GM18861 (cell line): ENCODE results near the gene CAMTA1.

Experiments used
- ATAC-seq: cut with Tn5 transposase; IDR thresholded peaks from one replicate; pipeline ENCODE4 v1.9.1; 2021; ENCODE audit not compliant: unreplicated experiment

The CAMTA1 gene

GRCh38 chr1:7572654-7573152 lies 787.4 kb downstream of the CAMTA1 start:
- no peak for ATAC-seq

DNA sequence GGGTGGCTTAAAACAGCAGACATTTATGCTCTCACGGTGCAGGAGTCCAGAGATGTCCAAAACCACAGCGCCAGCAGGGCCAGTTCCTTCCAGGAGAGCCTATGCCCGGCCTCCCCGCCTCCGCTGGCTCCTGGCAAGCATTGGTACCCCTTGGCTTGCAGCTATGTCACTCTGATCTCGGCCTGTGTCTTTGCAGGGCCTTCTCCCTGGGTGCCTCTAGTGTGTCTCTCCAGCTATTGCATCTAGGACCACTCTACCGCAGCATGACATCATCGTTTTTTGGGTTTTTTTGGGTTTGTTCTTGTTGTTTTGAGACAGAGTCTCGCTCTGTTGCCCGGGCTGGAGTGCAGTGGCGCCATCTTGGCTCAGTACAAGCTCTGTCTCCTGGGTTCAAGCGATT lies 788.2 kb downstream of the CAMTA1 start:
- ATAC-seq, result no peak

GRCh38 chr1:7574121-7575040 lies 789.1 kb downstream of the CAMTA1 start:
- no peak for ATAC-seq

- no peak for ATAC-seq
Measured at GRCh38 chr1:7575041-7575400, 789.8 kb downstream of the CAMTA1 start.

- no peak for ATAC-seq
Measured at GRCh38 chr1:7576946-7577657, 791.8 kb downstream of the CAMTA1 start.

GRCh38 chr1:7578206-7578605 lies 793.0 kb downstream of the CAMTA1 start:
- ATAC-seq, result no peak

DNA sequence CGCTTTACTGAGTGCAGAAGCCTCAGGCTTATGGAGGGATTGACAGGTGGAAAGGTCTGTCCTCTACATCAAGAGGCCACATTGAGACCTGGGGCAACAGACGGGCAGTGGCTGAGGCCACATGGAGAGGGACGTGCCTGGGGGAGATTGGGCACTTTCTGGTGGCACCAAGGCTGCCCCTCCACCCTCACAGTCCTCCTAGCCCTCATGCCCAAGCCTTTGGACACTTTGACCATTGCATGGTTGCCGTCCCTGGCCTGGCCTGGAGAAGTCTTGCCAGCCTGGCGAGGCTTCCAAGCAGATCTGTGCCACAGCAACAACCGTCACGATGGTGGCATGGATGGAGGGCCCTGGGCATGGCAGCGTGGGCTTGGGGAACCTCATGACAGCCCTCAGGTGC lies 793.8 kb downstream of the CAMTA1 start:
- no peak for ATAC-seq

DNA sequence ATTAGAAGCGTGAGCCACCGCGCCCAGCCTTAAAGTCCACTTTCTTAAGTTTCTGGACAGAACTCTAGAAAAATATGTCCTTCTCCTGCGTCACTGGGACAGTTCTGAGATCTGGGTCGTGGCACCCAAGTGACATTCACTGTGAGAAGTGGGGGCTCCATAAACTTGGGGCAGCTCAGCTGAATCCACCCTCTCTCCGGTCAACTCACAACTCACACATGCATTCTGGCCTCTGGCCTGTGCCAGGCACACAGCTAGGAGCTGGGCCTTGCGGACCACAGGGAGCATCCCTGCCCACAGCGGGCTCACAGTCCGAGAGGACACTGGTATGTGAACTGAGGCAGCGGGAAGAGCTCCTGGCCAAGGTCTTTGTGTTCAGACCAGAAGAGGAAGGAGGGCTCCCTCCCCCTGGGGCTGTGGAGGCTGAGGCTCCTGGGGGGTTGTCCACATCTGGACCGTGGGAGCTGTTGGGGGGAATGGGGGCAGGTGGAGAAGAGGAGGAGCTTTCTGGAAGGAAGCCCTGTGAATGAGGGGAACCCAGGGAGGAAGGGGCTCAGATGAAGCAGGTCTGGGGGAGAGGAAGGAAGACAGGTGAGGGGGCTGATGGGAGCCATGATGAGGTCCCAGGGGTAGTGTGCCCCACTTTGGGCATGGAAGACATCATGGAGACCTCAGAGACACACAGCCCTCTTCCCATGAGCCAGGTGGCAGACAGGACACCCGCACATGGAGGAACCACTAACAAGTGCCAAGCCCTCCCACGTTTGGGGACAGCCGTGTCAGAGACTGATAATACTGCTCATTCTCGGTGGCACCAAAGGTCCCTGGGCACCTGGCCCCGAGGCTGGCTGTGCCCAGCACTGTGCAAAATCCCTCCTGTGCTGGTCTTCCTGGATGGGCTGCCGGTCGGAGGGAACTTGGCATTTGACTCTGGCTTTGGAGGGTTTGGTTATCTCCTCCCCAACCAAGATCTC lies 794.9 kb downstream of the CAMTA1 start:
- no peak for ATAC-seq

GRCh38 chr1:7580923-7581753 lies 795.9 kb downstream of the CAMTA1 start:
- no peak for ATAC-seq

GRCh38 chr1:7581754-7582459 lies 796.7 kb downstream of the CAMTA1 start:
- no peak for ATAC-seq

- ATAC-seq, result no peak
Measured at GRCh38 chr1:7582460-7582972, 797.3 kb downstream of the CAMTA1 start.

GRCh38 chr1:7583291-7584096 lies 798.2 kb downstream of the CAMTA1 start:
- no peak for ATAC-seq

GRCh38 chr1:7584157-7584556 lies 798.9 kb downstream of the CAMTA1 start:
- ATAC-seq, result no peak

GRCh38 chr1:7584643-7585042 lies 799.4 kb downstream of the CAMTA1 start:
- no peak for ATAC-seq

- no peak for ATAC-seq
Measured at GRCh38 chr1:7585216-7585907, 800.1 kb downstream of the CAMTA1 start.

- no peak for ATAC-seq
Measured at GRCh38 chr1:7586031-7586941, 801.0 kb downstream of the CAMTA1 start.
